Hepatocyte (in vitro differentiated cells): ENCODE data around the gene ATP10D. TPM values are rescaled to one million over a fixed set of nuclear protein-coding genes. Genes with fewer than 3 reads are reported as not detected.

Experiments used
- DNase-seq: peaks from one replicate; pipeline ENCODE4 v3.0.0-alpha.2; 2016; ENCODE audit warnings: low spot score
- H2AFZ ChIP-seq: fragments of 200-600 bp; sonication (generic); 2 replicates; pipeline ENCODE4 v1.6.0; 2016; ENCODE audit warnings: antibody characterized with exemption, mild to moderate bottlenecking
- H3K27ac ChIP-seq: fragments of 200-600 bp; sonication (generic); 2 replicates; pipeline ENCODE4 v1.5.1; 2016; ENCODE audit warnings: mild to moderate bottlenecking
- H3K27me3 ChIP-seq: fragments of 200-600 bp; sonication (generic); 2 replicates; pipeline ENCODE4 v1.6.1; 2016
- H3K36me3 ChIP-seq: fragments of 200-600 bp; sonication (generic); replicated peaks from 2 replicates; pipeline ENCODE4 v1.5.1; 2016; ENCODE audit warnings: low read depth; ENCODE audit not compliant: insufficient read depth
- H3K4me1 ChIP-seq: fragments of 200-600 bp; sonication (generic); 2 replicates; pipeline ENCODE4 v1.5.1; 2016; ENCODE audit warnings: mild to moderate bottlenecking, moderate library complexity; ENCODE audit not compliant: insufficient read depth
- H3K4me2 ChIP-seq: fragments of 200-600 bp; sonication (generic); 2 replicates; pipeline ENCODE4 v1.6.0; 2016
- H3K4me3 ChIP-seq: fragments of 200-600 bp; sonication (generic); 2 replicates; pipeline ENCODE4 v1.5.1; 2016; ENCODE audit warnings: mild to moderate bottlenecking
- H3K79me2 ChIP-seq: fragments of 200-600 bp; sonication (generic); 2 replicates; pipeline ENCODE4 v1.6.0; 2017; ENCODE audit warnings: mild to moderate bottlenecking
- H3K9me2 ChIP-seq: fragments of 200-600 bp; sonication (generic); replicated peaks from 2 replicates; pipeline ENCODE4 v1.6.0; 2017; ENCODE audit warnings: mild to moderate bottlenecking; ENCODE audit not compliant: insufficient read depth
- H3K9me3 ChIP-seq: fragments of 200-600 bp; sonication (generic); 2 replicates; pipeline ENCODE4 v1.5.1; 2016; ENCODE audit warnings: low read depth, mild to moderate bottlenecking
- H4K20me1 ChIP-seq: fragments of 200-600 bp; sonication (generic); 2 replicates; pipeline ENCODE4 v1.6.0; 2016; ENCODE audit warnings: mild to moderate bottlenecking; ENCODE audit not compliant: insufficient read depth, poor library complexity, severe bottlenecking
- EZH2 ChIP-seq: fragments of 200-600 bp; sonication (generic); IDR thresholded peaks from 2 replicates; pipeline ENCODE4 v1.6.1; 2016; ENCODE audit warnings: antibody characterized with exemption, mild to moderate bottlenecking, borderline replicate concordance
- EZH2phosphoT487 ChIP-seq: fragments of 200-600 bp; sonication (generic); IDR thresholded peaks from one replicate; pipeline ENCODE4 v1.6.1; 2018; ENCODE audit warnings: antibody characterized with exemption, mild to moderate bottlenecking, low read depth, moderate library complexity; ENCODE audit not compliant: unreplicated experiment, severe bottlenecking
- WGBS: methylation state at CpG from one replicate; pipeline ENCODE4 v1.1.6; 2016; ENCODE audit warnings: low lambda C conversion rate; ENCODE audit errors: missing lambda C conversion rate; 5-methylcytosine and 5-hydroxymethylcytosine counted together
- polyA plus RNA-seq: library from polyadenylated mRNA; unstranded; fragments of >200 nt; fragmentation: Nextera tagmentation; extraction: Ambion mirVana; gene quantifications from 2 replicates; pipeline ENCODE4 v1.2.1, GENCODE V29; 2016
- total RNA-seq: library from RNA; depleted of rRNA; stranded (reverse); fragments of >200 nt; gene quantifications from 2 replicates; pipeline ENCODE4 v1.2.3, GENCODE V29; 2014
- TF ChIP-seq, protein P1 (sequence below): fragments of 200-600 bp; sonication (generic); IDR thresholded peaks from 2 replicates; pipeline ENCODE4 v1.5.1; 2016; ENCODE audit warnings: antibody characterized with exemption, mild to moderate bottlenecking; ENCODE audit not compliant: poor library complexity

The ATP10D gene
- total RNA-seq, result 14.6 and 14.7 TPM in 2 replicates
- 8.0 and 14.0 TPM in 2 replicates for polyA plus RNA-seq

- Histone ChIP-seq H3K4me1 (peaks cover 5% of the 10 kb centered on the region), H4K20me1 (no peaks in the 10 kb centered on the region), H3K36me3 (no peaks in the 10 kb centered on the region), H3K4me3 (peak within 1 kb of the TSS; percentile 47), H3K27ac (peak within 1 kb of the TSS; percentile 92), H3K4me2 (peak within 1 kb of the TSS; percentile 77), H2AFZ (peak within 1 kb of the TSS; percentile 92), H3K9me3 (no peaks in the 10 kb centered on the region), H3K9me2 (no peaks in the 10 kb centered on the region), H3K27me3 (no peaks in the 10 kb centered on the region), H3K79me2 (peaks cover 24% of the 10 kb centered on the region)
- DNase-seq, result peak; percentile 96
- TF ChIP-seq EZH2phosphoT487, result no peak
- TF ChIP-seq, protein P1, sequence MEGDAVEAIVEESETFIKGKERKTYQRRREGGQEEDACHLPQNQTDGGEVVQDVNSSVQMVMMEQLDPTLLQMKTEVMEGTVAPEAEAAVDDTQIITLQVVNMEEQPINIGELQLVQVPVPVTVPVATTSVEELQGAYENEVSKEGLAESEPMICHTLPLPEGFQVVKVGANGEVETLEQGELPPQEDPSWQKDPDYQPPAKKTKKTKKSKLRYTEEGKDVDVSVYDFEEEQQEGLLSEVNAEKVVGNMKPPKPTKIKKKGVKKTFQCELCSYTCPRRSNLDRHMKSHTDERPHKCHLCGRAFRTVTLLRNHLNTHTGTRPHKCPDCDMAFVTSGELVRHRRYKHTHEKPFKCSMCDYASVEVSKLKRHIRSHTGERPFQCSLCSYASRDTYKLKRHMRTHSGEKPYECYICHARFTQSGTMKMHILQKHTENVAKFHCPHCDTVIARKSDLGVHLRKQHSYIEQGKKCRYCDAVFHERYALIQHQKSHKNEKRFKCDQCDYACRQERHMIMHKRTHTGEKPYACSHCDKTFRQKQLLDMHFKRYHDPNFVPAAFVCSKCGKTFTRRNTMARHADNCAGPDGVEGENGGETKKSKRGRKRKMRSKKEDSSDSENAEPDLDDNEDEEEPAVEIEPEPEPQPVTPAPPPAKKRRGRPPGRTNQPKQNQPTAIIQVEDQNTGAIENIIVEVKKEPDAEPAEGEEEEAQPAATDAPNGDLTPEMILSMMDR, result no peak
- no peak for TF ChIP-seq EZH2
- 1% methylated on average over 34 of the region's 34 CpGs for WGBS
Measured at GRCh38 chr4:47485047-47485692, at the start of gene ATP10D. Gene ATP10D, plus strand, starts transcription at chr4:47485275. Its CDS starts 27,266 bp downstream, at chr4:47512541.

- H2AFZ ChIP-seq, result no peak overlapping the region
- H3K9me2 ChIP-seq, result no peaks in the 10 kb centered on the region
- no peaks in the 10 kb centered on the region for H3K9me3 ChIP-seq
- H3K4me3 ChIP-seq, result no peak overlapping the region
- DNase-seq, result no peak
- H4K20me1 ChIP-seq, result no peaks in the 10 kb centered on the region
- no peaks in the 10 kb centered on the region for H3K4me1 ChIP-seq
- H3K79me2 ChIP-seq, result no peaks in the 10 kb centered on the region
- 89% methylated on average over 5 of the region's 5 CpGs for WGBS
- TF ChIP-seq, protein P1, result no peak
- no peak for TF ChIP-seq EZH2
- TF ChIP-seq EZH2phosphoT487, result no peak
- no peaks in the 10 kb centered on the region for H3K27me3 ChIP-seq
- H3K27ac ChIP-seq, result no peak overlapping the region
- no peaks in the 10 kb centered on the region for H3K36me3 ChIP-seq
- no peak overlapping the region for H3K4me2 ChIP-seq
Measured at GRCh38 chr4:47442980-47443379, 42.1 kb upstream of the ATP10D start.

GRCh38 chr4:47444031-47444430 is 41.0 kb upstream of the ATP10D start:
- no peak overlapping the region for H3K27ac ChIP-seq
- no peak overlapping the region for H3K4me2 ChIP-seq
- no peaks in the 10 kb centered on the region for H4K20me1 ChIP-seq
- H3K79me2 ChIP-seq, result no peaks in the 10 kb centered on the region
- no peak overlapping the region for H2AFZ ChIP-seq
- TF ChIP-seq, protein P1, result no peak
- no peak for TF ChIP-seq EZH2
- no peak for TF ChIP-seq EZH2phosphoT487
- no peak overlapping the region for H3K4me3 ChIP-seq
- H3K4me1 ChIP-seq, result no peaks in the 10 kb centered on the region
- no peaks in the 10 kb centered on the region for H3K27me3 ChIP-seq
- H3K9me3 ChIP-seq, result no peaks in the 10 kb centered on the region
- no peaks in the 10 kb centered on the region for H3K36me3 ChIP-seq
- DNase-seq, result no peak
- 97% methylated on average over 2 of the region's 2 CpGs for whole genome bisulfite sequencing
- H3K9me2 ChIP-seq, result no peaks in the 10 kb centered on the region

- TF ChIP-seq EZH2phosphoT487 (no peak), EZH2 (no peak)
- TF ChIP-seq, protein P1, result no peak
- WGBS, result 75% methylated on average over 4 of the region's 4 CpGs
- no peaks in the 10 kb centered on the region for H3K36me3 ChIP-seq
Measured at GRCh38 chr4:47451657-47452056, 33.4 kb upstream of the ATP10D start.

More at GRCh38 chr4:47451657-47452056, 33.4 kb upstream of the ATP10D start:
- DNase-seq, result no peak
- no peaks in the 10 kb centered on the region for H3K9me3 ChIP-seq
- no peak overlapping the region for H3K4me2 ChIP-seq
- H3K27me3 ChIP-seq, result no peaks in the 10 kb centered on the region
- H3K4me1 ChIP-seq, result no peaks in the 10 kb centered on the region
- H3K4me3 ChIP-seq, result no peak overlapping the region
- no peak overlapping the region for H2AFZ ChIP-seq
- H3K79me2 ChIP-seq, result no peaks in the 10 kb centered on the region
- H4K20me1 ChIP-seq, result no peaks in the 10 kb centered on the region
- no peaks in the 10 kb centered on the region for H3K9me2 ChIP-seq
- H3K27ac ChIP-seq, result no peak overlapping the region
